ENCODE measurements around the gene PGM5. TPM values are rescaled to one million over a fixed set of nuclear protein-coding genes. Genes with fewer than 3 reads are reported as not detected.

Gene PGM5
- total and polyA plus RNA-seq, 8 donors, result 12.7 to 61.3 (median 52.0) TPM

- no peaks in the 10 kb centered on the region for H3K27me3 ChIP-seq
- no peaks in the 10 kb centered on the region for H3K4me1 ChIP-seq
- no peak overlapping the region for H3K4me3 ChIP-seq
- intact Hi-C loops (cut with DNase I), result no loop called here
- H3K27ac ChIP-seq, result no peak overlapping the region
- H3K36me3 ChIP-seq, result no peaks in the 10 kb centered on the region
- H3K9me3 ChIP-seq, result peaks cover 0 to 19% of the 10 kb centered on the region in 2 donors
- TF ChIP-seq, protein P1, sequence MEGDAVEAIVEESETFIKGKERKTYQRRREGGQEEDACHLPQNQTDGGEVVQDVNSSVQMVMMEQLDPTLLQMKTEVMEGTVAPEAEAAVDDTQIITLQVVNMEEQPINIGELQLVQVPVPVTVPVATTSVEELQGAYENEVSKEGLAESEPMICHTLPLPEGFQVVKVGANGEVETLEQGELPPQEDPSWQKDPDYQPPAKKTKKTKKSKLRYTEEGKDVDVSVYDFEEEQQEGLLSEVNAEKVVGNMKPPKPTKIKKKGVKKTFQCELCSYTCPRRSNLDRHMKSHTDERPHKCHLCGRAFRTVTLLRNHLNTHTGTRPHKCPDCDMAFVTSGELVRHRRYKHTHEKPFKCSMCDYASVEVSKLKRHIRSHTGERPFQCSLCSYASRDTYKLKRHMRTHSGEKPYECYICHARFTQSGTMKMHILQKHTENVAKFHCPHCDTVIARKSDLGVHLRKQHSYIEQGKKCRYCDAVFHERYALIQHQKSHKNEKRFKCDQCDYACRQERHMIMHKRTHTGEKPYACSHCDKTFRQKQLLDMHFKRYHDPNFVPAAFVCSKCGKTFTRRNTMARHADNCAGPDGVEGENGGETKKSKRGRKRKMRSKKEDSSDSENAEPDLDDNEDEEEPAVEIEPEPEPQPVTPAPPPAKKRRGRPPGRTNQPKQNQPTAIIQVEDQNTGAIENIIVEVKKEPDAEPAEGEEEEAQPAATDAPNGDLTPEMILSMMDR (IDR thresholded peaks at IDR 0.05), result no peak
- DNase-seq (peak in 2 of 4 donors; percentile 74 to 83), ATAC-seq (no peak)
Measured at GRCh38 chr9:68437785-68438184, 81.4 kb downstream of the PGM5 start.

DNA sequence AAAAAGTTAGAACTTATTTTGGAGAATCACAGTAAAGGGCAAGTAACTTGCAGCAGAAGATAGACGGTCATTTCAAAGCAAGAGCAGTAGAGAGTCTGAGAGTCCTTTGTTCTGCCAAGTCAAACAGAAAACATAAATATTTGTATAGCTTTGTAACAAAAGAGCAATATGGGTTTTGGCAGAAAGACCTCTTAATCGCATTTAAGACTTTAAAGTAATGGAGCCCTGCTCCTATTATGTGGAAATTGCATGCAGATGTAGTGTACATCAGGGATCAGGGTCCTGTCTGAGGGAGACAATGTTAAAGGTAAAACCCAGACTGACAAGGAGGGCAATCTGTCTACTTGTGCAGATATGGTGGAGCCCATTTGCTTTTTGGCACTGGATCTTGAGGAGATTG lies 87.2 kb downstream of the PGM5 start:
- Histone ChIP-seq H3K27ac (no peak overlapping the region), H3K4me3 (no peak overlapping the region), H3K36me3 (no peaks in the 10 kb centered on the region), H3K9me3 (peaks cover 0 to 20% of the 10 kb centered on the region in 2 donors), H3K4me1 (no peaks in the 10 kb centered on the region), H3K27me3 (no peaks in the 10 kb centered on the region)
- ATAC-seq, result no peak
- peak in 2 of 4 donors; percentile 70 to 72 for DNase-seq
- TF ChIP-seq, protein P1 (IDR thresholded peaks at IDR 0.05), result no peak
- intact Hi-C loops (cut with DNase I), result no loop called here

DNA sequence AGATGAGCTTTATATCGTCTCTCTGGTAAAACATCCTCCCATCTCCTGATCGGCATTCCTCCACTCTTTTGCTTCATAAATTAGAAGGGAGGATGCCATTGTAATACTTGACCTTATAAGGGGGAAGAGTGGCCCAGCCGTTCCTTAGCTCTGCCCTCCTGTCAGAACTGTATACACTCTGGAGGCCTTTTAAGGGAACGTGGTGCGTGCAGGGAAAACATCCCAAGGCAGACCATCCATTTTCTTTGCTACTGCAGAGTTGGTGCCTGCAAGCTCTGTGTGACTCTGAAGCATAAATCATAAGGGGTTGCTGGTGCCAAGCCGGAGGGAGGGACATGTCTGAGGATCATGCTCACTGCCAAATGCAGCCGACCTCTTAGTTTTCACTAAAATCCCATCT lies 90.4 kb downstream of the PGM5 start:
- intact Hi-C loops (cut with DNase I), result no loop called here
- Histone ChIP-seq H3K27ac (no peak overlapping the region), H3K36me3 (no peaks in the 10 kb centered on the region), H3K27me3 (no peaks in the 10 kb centered on the region), H3K9me3 (peaks cover 0 to 11% of the 10 kb centered on the region in 2 donors), H3K4me1 (no peaks in the 10 kb centered on the region), H3K4me3 (no peak overlapping the region)
- DNase-seq (no peak), ATAC-seq (no peak)
- TF ChIP-seq, protein P1 (IDR thresholded peaks at IDR 0.05), result no peak

DNA sequence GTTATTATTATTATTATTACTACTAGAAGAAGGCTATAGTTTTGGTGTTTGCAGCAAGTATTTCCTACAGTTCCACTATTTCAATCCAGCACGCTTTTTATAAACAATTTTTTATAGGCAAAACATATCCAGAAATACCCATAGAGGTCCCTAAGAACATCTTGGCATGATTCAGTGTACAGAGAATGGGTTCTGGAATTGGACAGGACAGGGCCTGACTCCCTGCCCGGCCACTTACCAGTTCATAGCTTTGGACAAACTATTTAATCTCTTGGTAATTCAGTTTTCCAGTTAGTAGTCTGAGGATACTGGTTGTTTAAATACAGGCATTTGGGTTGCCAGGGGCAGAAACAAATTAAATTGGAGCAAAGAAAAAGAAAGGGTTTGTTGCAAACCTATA lies 91.2 kb downstream of the PGM5 start:
- no peak for ATAC-seq
- no peaks in the 10 kb centered on the region for H3K4me1 ChIP-seq
- TF ChIP-seq, protein P1 (IDR thresholded peaks at IDR 0.05), result no peak
- intact Hi-C loops (cut with DNase I), result no loop called here
- DNase-seq, result no peak
- no peak overlapping the region for H3K4me3 ChIP-seq
- H3K27me3 ChIP-seq, result no peaks in the 10 kb centered on the region
- H3K36me3 ChIP-seq, result no peaks in the 10 kb centered on the region
- no peak overlapping the region for H3K27ac ChIP-seq
- H3K9me3 ChIP-seq, result peaks cover 0 to 3% of the 10 kb centered on the region in 2 donors

DNA sequence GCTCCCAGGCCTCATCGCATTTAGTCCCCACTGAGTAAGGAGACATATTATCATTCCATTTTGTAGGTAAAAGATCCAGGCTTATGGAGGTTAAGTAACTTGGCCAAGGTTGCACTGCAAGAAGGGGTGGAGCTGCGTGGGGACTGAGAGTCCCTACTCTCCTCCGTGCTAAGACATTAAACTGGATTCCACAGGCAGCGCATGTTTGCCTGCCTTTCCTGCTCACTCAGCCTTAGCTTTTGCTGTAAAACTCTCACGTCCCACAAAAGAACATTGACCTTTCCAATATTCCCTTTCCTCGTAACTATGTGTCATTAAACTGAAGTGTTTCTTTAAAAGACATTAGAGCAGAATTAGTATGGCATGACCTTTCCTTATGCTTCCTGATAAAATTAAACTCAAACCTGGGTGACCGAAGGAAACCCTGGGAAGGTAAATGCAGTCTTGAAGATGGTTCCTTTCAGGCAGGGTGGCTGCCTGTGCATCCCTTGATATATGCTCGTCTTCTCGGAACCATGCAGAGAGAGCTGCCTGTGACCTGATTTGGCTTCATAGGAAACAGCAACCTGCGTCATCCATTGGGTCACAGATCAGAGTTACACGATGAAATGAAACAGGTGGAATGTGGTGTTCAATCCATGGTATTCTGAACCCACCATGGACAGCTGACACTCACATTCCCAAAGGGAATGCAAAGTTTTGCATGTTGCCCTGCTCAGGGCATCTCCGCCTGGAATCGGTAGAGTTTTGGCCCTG lies 98.3 kb downstream of the PGM5 start:
- no peaks in the 10 kb centered on the region for H3K36me3 ChIP-seq
- no peaks in the 10 kb centered on the region for H3K27me3 ChIP-seq
- TF ChIP-seq, protein P1 (IDR thresholded peaks at IDR 0.05), result no peak
- DNase-seq, result no peak
- H3K27ac ChIP-seq, result no peak overlapping the region
- H3K4me3 ChIP-seq, result no peak overlapping the region
- intact Hi-C loops (cut with DNase I), result loop anchor here in 1 of 2 donors (5.0 kb wide), 1 partner anchor 53 kb away; no protein-coding TSS in a partner anchor
- H3K4me1 ChIP-seq, result no peaks in the 10 kb centered on the region
- no peaks in the 10 kb centered on the region for H3K9me3 ChIP-seq
- ATAC-seq, result no peak

Measured in left lung (tissue), 10 donors.